ENCODE results near the gene USP6.
"Not testable (repeated sequence)": the region's sequence is repeated elsewhere in the genome, so short reads cannot be mapped to it uniquely, and the experiment has no call there.

USP6 gene

DNA sequence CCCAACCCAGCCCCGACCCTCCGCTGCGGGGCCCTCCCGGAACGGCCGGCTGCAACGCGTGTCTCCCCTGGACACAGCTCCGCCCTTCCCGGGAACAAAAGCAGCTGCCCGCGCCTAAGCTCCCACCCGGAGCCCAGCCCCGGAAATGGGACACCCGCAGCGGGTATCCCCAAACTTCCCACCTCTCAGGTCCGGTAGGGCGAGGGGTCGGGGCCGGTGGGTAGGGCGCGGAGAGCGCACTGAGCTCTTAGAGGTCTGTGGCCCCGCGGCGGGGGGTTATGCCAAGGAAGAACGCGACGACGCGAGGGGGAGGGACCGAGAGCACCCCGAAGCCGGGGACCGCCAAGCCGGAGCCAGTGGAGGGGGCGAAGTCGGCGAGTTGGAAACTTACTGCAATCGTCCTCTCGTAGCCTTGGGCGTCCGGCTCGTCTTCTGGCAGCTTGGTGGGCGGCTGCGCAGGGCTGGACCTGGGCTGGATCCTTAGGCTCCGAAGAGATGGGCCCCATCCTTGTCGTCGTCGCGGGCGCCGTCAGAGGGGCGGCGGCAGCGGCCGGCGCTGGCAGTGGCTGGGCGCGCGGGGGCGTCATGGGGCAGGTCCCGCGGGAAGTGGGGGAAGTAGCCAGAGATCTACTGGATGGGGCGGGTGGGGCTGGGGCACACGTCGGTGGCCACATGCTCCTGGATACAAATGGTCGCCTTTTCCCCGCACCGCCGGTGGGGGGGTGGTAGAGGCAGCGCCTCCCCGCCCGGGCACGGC, 6.9 kb downstream of the USP6 start:
- no peak for DNase-seq

DNA sequence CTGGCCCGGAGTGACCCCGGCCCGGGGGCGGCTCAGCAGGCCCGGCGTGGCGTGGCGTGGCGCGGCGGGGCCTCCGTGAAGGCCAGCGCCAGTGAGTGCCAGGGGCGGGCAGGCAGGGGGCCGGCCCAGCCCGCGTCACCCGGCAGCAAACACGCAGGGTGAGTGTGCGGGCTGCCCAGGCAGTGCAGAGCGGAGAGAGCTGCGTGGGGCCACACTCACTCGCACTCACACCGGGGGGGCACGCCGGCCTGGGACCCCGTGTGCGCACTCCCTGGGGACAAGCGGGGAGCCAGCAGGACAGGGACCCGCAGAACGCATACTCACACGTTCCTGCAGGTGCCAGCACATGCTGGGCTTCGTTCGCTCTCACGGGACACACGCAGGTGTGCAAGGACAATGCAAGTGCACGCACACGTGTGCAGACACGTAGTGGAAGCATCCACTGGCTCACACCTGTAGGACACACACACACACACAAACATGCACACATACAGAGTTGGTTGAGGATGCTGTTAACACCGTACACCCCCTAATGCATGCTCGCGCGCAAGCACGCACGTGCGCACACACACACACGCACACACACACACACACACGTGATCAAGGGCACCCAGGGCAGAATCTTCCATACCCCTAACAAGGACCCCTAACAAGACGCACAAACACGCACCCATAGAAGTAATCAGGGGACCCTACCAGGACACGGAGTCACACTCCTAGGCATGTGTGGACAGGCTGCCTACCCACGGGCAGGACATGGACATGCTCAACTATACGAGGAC, 7.7 kb downstream of the USP6 start:
- DNase-seq = no peak

DNA sequence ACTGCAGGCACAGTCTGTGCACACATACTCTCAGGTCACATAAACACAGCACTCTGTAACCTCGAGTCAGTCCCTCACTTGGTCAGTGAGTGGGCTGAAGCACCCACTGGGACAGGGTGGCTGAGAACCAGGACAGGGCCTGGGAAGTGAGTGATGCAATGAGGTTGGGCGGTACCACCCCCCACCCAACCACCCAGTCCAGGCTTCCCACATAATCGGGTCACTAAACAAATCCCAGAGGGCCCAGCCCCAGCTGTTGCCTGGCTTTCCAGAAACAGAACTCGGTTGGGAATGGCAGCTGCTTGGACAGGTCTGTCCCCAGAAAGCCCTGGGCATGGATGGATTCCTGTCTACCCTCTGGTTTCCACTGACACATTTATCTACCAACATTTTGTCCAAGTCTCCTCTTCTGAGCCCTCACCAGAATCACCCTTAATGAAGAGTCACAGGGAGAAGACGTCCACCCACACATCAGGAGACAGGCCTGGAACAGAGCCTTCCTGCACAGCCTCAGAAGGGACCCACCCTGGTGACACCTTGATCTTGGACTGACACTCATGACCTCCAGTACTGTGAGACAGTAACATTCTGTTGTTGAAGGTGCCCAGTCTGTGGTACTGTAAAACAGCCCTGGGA, 8.4 kb downstream of the USP6 start:
- not testable (repeated sequence) for DNase-seq

DNA sequence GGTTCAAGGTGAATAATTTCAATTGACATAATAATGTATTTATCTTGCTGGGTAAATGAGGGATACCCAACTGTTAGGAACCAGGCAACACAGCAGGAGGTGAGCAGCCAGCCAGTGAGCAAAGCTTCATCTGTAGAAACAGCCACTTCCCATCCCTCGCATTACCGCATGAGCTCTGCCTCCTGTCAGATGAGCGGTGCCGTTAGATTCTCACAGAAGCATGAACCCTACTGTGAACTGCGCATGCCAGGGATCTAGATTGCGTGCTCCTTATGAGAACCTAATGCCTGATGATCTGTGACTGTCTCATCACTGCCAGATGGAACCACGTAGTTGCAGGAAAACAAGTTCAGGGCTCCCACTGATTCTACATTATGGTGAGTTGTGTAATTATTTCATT, 9.1 kb downstream of the USP6 start:
- not testable (repeated sequence) for DNase-seq

DNA sequence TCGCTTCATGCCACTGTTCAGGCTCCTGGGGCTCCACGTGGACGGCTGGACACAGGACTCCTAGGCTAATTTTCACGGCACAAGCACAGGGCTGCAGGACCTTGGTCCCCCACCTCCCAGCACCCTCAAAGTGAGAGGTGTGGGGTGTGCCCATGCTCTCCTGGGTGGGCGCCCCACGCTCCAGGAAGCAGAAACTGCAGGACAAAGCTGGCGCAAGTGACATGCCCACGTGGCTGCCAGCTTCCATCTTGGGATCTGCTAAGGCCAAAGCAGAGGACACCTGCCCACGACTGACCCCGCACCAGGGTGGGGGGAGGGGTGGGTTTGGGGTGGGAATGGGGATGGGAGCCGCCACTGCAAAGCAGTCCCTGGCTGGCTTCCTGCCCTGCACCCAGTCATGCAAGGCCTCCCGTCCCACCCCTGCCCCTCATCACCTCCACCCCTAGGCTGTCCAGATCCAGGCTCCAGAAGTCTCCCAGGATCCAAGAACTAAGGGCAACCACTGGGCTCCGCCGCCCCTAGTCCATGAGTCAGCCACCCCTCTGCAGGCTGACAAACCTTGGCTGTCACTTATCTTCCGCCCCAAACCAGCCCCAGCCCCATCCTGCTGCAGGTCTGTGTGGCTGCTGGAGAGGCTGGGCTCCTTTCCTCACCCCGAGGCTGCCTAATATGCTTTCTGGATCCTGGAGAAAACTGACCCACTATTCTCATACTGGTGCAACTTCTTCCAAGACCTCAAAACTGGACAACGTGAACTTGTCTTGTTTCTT, 11.1 kb downstream of the USP6 start:
- no peak for DNase-seq

DNA sequence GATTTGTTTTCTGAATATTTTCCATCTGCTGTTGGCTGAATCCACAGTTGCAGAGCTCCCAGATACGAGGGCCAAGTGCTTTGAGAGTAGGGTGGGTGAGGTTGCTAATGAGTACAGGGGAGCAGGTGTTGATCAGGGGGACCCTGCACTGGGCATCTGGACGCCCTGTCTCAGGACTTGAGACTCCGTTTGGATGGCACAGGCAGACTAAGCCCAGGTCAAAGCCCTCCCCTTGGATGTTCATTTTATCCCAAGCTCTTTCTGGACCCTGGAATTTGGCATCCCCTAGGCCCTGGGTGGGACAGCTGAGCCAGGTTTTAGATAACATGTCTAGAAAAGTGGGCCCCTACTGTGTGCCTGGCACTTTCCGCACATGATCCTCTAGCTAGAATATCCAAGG, 12.1 kb downstream of the USP6 start:
- no peak for DNase-seq

DNA sequence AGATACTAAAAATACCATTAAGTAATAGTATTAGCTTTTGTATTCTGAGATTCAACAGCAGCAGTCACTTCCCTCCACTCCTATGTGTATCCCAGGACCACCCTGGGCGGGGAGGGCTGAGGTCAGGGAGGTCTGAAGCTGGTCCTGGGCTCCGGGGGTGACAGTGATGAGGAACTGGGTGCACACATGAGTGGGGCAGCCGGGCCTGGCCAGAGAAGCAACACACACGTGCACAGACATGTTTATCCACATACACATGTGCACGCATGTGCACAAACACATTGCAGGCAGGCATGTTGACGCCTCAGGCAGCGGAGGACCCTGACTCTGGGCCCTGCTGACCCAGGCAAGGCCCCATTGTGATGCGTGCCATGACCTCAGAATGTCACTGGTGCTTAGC, 12.6 kb downstream of the USP6 start:
- DNase-seq = not testable (repeated sequence)

DNA sequence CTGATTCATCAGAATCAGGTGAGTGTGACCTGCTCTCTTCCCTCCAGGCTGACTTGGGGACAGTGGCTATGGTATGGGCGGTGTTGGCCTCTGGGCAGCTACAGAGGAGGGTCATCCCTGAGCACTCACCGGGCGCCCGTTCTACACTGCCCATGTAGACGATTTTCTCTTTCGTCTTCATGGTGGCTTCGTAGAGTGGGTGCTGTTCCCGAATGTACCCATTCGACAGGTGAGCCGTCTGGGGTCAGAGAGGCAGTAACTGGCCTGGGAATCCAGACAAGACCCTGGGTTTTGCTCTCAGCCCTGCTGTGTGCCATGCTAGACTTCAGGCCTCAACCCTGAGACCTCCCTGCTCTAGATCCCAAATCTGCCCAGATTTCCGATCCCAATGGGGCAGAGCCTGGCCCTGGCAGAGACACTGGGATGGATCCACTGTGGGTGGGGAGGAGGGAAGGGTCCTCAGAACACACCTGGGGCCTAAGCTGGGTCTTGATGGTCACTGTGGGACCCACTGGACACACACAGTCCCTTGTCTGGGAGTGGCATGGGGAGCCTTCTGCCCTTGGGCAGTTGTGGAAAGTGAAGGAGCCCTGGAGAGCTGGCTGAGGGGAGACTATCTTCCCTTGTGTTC, 13.2 kb downstream of the USP6 start:
- no peak for DNase-seq

DNA sequence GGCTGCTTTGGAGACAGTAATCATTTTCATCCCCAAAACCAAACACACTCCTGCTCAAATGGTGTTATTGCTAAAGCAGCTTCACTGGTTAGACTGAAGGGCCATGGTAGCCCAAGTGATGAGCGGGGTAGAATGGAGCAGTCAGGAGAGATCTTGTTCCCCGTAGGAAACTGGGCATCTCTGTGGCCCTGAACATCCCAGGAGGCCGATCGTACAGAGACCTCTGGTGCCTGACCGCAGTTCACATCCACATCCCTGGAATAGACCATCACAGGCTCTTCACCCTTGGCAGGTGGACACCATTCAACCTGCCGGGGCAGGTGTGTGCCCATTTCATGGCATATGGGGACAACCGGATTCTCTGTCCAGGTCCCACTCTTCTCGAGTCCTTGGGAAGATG, 13.9 kb downstream of the USP6 start:
- DNase-seq = not testable (repeated sequence)

DNA sequence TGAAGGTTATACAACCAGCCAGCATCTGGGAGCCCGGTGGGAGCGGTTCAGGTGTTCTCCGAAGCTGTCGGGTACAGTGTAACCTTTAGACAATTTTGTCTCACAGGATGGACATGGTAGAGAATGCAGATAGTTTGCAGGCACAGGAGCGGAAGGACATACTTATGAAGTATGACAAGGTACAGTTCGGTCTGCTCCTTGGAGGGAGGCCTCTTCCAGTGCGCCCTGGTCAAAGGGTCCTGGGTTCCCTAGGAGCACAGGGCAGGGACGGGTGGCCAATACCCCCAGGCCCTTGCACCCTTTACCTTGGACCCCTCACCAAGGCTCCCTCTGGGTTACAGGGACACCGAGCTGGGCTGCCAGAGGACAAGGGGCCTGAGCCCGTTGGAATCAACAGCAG, 14.4 kb downstream of the USP6 start:
- DNase-seq = not testable (repeated sequence)

DNA sequence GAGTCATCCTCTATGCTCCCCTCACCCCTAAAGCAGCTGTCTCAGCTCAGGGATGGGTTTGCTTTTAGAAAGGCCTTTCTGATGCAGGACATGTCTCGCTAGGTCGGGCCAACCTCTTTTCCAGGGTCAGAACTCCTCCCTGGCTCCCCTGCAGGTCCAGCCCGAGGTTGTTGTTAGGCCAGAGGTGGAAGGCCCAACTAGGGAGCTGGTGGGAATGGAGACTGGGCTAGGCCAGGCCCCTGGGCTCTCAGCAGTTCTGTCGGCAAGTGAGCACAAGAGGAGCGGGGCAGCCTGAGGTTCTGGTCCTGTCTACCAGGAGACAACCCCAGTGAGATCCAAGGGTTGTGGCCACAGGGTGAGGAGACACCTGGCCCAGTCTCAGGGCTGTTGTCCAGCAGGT, 14.9 kb downstream of the USP6 start:
- not testable (repeated sequence) for DNase-seq

DNA sequence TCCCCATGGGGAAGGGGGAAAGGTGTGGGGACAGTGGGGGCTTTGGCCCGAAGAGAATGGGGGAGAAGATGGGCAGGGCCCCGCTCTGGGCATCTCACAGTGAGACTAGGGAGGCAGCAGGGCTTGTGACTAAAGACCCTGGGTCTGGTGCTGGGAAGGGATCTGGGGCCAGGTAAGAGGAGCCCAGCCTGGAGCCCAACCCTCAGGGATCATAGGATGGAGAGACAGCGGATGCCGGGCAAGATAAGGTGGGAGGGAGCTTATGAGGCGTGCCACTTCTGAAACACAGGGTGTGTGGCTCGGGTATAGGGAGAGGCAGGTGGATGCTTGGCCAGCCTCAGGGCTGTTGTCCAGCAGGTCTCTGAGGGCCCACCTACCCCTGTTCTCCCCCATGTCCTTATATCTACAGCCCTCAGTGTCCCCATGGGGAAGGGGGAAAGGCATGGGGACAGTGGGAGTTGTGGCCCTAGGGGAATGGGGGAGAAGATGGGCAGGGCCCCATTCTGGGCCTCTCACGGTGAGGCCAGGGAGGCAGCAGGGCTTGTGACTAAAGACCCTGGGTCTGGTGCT, 15.4 kb downstream of the USP6 start:
- DNase-seq = no peak

DNA sequence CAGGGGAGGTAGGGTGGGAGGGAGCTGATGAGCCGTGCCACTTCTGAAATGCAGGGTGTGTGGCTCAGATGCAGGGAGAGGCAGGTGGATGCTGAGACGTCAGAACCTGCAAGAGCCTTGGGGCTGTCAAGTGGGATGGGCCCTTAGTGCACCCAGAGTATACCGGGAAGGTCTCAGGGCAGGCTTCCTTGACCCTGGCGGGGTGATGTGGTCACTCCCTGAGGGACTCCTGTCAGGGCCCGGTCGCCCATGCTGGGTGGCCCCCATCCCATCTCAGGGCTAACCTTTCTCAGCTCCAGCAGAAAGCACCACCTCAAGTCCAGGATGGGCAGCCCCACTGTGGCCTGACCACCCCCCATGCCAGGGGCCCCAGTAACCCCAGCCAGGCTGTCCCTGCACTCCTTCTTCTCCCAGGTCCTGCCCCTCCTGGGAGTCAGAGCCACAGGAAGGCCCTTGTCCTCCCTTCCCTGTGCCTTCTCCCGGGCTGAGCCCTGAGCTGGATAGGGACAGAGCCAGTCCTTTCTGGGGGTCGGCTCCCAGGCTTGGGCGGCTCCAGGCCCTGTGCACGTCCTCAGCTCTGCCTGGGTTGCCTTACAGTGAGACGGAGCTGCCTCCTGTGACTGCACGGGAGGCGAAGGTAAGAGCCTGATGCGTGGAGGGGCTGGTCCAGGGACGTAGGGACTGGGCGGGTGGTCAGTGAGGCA, 16.1 kb downstream of the USP6 start:
- not testable (repeated sequence) for DNase-seq

DNA sequence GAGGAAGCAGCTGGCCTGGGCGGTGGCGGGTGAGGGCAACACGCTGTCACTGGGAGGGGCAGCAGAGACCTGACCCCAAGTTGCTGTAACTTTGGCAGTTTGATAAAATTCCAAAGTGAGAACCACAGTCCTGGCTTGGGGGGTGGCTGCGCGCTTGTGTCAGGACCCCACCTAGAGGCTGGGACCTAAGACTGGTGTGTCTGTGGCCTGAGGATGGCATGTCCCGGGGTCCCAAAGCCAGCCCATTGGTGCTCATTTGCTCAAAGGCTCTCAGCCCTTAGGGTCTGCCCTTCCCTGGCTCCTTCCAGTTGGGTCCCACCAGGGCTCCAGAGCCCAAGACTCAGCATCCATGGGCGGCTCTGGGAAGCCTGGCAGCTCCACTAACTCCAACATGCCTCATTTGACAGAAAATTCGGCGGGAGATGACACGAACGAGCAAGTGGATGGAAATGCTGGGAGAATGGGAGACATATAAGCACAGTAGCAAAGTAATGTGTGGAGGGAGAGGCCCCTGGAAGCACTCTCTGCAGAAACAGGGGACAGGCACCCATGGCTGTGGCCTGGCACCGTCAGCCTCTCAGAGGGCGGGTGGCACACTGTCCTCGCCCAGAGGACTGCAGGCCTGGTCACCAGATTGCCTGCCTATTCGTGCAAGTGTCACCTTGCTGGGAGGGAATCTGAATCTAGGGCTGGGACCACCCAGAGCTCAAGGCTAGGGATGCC, 16.8 kb downstream of the USP6 start:
- not testable (repeated sequence) for DNase-seq

DNA sequence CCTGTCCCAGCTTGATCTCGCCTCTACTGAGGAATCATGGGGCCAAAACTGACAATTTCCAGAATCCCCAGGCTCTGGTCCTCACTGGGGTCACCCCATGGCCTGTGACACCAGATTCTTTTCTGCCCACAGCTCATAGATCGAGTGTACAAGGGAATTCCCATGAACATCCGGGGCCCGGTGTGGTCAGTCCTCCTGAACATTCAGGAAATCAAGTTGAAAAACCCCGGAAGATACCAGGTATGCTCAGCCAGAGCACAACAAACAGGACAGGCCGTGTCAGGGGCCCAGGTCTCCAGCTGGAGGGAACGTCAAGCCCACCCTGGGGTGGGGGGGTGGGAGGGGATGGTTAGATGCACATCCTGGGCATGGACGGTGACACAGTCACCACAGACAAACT, 17.5 kb downstream of the USP6 start:
- DNase-seq = no peak

DNA sequence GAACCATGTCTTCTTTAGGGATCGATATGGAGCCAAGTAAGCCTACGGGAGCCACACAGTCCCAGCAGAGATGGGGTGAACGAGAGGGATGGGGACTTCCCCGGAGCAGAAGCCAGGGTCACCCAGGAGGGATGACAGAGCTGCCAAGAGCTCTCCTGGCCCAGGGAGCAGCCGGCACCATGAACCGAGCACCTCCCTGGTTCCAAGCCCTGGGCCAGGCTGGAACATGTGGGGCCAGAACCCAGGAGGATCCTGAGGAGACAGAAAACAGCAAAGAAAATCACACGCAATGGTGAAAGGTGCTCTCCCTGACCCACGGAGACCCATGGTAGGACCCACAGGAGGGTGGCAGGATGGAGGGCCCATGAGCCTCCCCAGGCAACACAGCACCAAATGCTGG, 18.1 kb downstream of the USP6 start:
- not testable (repeated sequence) for DNase-seq

DNA sequence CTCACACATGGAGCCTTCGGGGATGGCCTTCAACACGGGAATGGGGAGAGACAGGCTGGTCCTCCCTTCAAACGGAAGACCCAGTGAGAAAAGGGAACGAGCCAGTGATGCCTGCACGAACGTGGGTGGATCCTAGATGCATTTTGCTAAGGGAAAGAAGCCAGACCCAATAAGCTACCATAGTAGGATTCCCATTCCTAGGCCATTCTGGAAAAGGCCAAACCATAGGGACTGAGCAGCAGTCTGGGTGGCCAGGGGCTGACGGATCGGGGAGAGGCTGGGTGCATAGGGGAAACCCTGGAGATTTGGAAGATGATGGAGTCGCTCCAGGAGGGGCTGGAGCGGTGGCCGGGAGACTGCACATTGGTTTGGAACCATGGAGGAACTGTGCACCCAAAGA, 18.7 kb downstream of the USP6 start:
- DNase-seq = not testable (repeated sequence)

DNA sequence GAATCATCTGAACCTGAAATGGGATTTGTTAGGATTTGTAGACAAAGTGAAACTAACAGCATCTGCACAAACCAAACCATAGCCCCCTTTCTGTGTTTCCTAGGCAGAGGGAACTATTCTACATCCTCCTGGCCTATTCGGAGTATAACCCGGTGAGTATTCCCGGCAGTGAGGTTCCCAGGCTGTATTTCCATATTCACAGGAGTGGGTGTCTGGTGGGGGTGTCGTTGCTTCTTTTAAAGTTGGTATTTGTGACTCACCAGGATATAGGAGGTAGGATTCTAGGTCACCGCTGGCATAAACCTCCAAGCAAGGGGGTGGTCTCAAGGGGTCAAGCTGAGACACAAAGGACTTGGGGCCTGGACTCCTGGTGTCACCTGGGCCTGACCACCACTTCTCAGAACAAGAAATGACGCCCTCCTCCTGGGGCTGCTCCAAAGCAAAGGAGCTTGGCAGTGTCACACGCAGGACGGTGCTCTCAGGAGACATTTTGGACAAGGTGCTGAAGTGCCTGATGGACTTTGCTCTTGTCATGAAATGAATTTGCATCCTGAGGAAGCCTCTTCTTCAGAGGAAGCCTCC, 19.4 kb downstream of the USP6 start:
- DNase-seq = not testable (repeated sequence)

DNA sequence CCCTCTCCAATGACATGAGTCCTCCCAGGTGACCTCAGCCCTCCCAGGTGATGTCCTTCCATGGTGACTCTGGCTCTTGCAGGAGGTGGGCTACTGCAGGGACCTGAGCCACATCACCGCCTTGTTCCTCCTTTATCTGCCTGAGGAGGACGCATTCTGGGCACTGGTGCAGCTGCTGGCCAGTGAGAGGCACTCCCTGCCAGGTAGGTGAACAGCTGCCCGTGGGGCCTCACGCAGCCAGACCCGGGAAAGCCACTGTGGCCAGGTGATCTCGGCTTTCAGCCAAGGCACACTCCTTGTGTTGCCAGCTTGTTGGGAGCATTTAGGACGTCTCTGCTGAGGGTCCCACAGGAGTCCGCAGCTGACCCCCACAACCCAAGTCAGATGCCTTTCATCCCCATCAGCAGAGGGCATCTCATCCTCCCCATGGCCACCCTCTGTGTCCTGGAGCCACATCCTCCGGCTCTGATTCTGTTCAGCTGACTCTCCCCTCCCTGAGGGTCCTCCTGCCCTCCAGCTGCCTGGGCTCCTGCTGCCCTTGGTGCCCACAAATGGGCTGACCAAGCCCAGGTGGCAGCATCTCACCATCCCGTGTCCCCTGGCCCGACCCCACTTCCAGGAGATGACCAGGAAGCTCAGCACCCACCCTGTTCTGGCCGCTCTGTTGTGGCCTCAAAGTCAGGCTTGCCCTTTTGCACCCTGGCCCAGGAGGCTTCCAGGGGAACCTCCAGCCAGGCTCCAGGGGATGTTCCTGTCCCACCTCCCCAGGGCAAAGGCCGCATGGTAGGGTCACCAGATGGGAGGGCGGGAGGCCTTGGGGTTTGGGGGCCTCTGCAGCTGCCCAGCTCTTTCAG, 20.1 kb downstream of the USP6 start:
- no peak for DNase-seq
